Measurements from ENCODE around the gene EIF4ENIF1. TPM values are rescaled to one million over a fixed set of nuclear protein-coding genes. Genes with fewer than 3 reads are reported as not detected.

EIF4ENIF1 gene
- polyA plus RNA-seq, 1 donor from 2014 or later = 12.6 TPM

DNA sequence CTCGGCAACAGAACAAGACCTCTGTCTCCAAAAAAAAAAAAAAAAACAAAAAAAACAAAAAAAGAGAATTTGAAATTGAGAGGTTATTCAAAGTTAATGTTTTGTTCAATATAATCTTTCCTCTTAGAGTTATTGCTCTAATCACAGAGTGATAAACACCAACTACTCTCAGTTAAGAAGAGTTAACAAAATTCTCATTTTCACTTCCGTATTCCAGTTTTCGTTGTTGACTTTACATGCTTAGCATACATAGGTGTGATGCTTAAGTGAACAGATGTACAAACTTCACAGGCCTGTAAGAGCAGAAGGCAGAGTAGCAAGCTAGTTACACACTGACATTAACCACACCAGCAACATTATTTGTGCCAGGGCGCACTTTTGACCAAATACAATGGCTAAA lies 12.3 kb downstream of the EIF4ENIF1 start (continued):
- TF ChIP-seq, protein P1, sequence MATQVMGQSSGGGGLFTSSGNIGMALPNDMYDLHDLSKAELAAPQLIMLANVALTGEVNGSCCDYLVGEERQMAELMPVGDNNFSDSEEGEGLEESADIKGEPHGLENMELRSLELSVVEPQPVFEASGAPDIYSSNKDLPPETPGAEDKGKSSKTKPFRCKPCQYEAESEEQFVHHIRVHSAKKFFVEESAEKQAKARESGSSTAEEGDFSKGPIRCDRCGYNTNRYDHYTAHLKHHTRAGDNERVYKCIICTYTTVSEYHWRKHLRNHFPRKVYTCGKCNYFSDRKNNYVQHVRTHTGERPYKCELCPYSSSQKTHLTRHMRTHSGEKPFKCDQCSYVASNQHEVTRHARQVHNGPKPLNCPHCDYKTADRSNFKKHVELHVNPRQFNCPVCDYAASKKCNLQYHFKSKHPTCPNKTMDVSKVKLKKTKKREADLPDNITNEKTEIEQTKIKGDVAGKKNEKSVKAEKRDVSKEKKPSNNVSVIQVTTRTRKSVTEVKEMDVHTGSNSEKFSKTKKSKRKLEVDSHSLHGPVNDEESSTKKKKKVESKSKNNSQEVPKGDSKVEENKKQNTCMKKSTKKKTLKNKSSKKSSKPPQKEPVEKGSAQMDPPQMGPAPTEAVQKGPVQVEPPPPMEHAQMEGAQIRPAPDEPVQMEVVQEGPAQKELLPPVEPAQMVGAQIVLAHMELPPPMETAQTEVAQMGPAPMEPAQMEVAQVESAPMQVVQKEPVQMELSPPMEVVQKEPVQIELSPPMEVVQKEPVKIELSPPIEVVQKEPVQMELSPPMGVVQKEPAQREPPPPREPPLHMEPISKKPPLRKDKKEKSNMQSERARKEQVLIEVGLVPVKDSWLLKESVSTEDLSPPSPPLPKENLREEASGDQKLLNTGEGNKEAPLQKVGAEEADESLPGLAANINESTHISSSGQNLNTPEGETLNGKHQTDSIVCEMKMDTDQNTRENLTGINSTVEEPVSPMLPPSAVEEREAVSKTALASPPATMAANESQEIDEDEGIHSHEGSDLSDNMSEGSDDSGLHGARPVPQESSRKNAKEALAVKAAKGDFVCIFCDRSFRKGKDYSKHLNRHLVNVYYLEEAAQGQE (IDR thresholded peaks at IDR 0.05; ENCODE audit: borderline replicate concordance) = no peak
- TF ChIP-seq MXI1 (conservative IDR thresholded peaks at IDR 0.05; ENCODE audit: poor library complexity, severe bottlenecking) = no peak
- TF ChIP-seq POLR2AphosphoS5 (IDR thresholded peaks at IDR 0.05) = no peak

GRCh38 chr22:31475800-31476199 lies 13.8 kb downstream of the EIF4ENIF1 start:
- H3K36me3 ChIP-seq (ENCODE audit: insufficient read depth, low read length) = no peaks in the 10 kb centered on the region
- H3K27ac ChIP-seq (ENCODE audit: low read length) = no peak overlapping the region
- no peak overlapping the region for H3K4me3 ChIP-seq (ENCODE audit: low read length)
- H3K9me2 ChIP-seq (ENCODE audit: insufficient read depth, low read length) = no peaks in the 10 kb centered on the region
- H2AFZ ChIP-seq (ENCODE audit: low read depth, low read length) = no peak overlapping the region
- TF ChIP-seq POLR2AphosphoS5 (IDR thresholded peaks at IDR 0.05) = no peak
- H3F3A ChIP-seq (ENCODE audit: insufficient read depth, low read length, poor library complexity, severe bottlenecking) = no peaks in the 10 kb centered on the region
- peaks cover 23% of the 10 kb centered on the region for H3K79me2 ChIP-seq (replicated peaks; ENCODE audit: insufficient read depth, low read length)
- H3K9ac ChIP-seq (ENCODE audit: low read length) = no peak overlapping the region
- no peak overlapping the region for H3K4me2 ChIP-seq (ENCODE audit: low read length)
- no peaks in the 10 kb centered on the region for H3K27me3 ChIP-seq (ENCODE audit: insufficient read depth, low read depth, low read length)
- H4K20me1 ChIP-seq (ENCODE audit: insufficient read depth) = no peaks in the 10 kb centered on the region
- no peaks in the 10 kb centered on the region for H3K9me3 ChIP-seq (ENCODE audit: low read length)

GRCh38 chr22:31474743-31475142 lies 14.9 kb downstream of the EIF4ENIF1 start:
- no peak overlapping the region for H3K4me3 ChIP-seq (ENCODE audit: low read length)
- no peaks in the 10 kb centered on the region for H3K9me2 ChIP-seq (ENCODE audit: insufficient read depth, low read length)
- no peaks in the 10 kb centered on the region for H3K36me3 ChIP-seq (ENCODE audit: insufficient read depth, low read length)
- no peak overlapping the region for H3K9ac ChIP-seq (ENCODE audit: low read length)
- H3K79me2 ChIP-seq (replicated peaks; ENCODE audit: insufficient read depth, low read length) = peaks cover 18% of the 10 kb centered on the region
- TF ChIP-seq TAF1 (IDR thresholded peaks at IDR 0.05; ENCODE audit: low read depth) (no peak), EZH2 (IDR thresholded peaks at IDR 0.05; ENCODE audit: borderline replicate concordance, insufficient read depth, low read length, poor library complexity, severe bottlenecking) (no peak), EP300 (conservative IDR thresholded peaks at IDR 0.05; ENCODE audit: poor library complexity, severe bottlenecking) (no peak), RAD21 (conservative IDR thresholded peaks at IDR 0.05) (no peak), SMC3 (conservative IDR thresholded peaks at IDR 0.05; ENCODE audit: poor library complexity) (no peak), MXI1 (conservative IDR thresholded peaks at IDR 0.05; ENCODE audit: poor library complexity, severe bottlenecking) (no peak), POLR2AphosphoS5 (IDR thresholded peaks at IDR 0.05) (no peak)
- TF ChIP-seq, protein P2, sequence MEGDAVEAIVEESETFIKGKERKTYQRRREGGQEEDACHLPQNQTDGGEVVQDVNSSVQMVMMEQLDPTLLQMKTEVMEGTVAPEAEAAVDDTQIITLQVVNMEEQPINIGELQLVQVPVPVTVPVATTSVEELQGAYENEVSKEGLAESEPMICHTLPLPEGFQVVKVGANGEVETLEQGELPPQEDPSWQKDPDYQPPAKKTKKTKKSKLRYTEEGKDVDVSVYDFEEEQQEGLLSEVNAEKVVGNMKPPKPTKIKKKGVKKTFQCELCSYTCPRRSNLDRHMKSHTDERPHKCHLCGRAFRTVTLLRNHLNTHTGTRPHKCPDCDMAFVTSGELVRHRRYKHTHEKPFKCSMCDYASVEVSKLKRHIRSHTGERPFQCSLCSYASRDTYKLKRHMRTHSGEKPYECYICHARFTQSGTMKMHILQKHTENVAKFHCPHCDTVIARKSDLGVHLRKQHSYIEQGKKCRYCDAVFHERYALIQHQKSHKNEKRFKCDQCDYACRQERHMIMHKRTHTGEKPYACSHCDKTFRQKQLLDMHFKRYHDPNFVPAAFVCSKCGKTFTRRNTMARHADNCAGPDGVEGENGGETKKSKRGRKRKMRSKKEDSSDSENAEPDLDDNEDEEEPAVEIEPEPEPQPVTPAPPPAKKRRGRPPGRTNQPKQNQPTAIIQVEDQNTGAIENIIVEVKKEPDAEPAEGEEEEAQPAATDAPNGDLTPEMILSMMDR (IDR thresholded peaks at IDR 0.05; ENCODE audit: poor library complexity, severe bottlenecking) = no peak
- TF ChIP-seq, protein P1 (IDR thresholded peaks at IDR 0.05; ENCODE audit: borderline replicate concordance) = no peak
- no peak overlapping the region for H2AFZ ChIP-seq (ENCODE audit: low read depth, low read length)
- no peaks in the 10 kb centered on the region for H3K9me3 ChIP-seq (ENCODE audit: low read length)
- no peaks in the 10 kb centered on the region for H4K20me1 ChIP-seq (ENCODE audit: insufficient read depth)
- H3K27ac ChIP-seq (ENCODE audit: low read length) = no peak overlapping the region
- H3K4me2 ChIP-seq (ENCODE audit: low read length) = no peak overlapping the region
- H3F3A ChIP-seq (ENCODE audit: insufficient read depth, low read length, poor library complexity, severe bottlenecking) = no peaks in the 10 kb centered on the region
- no peaks in the 10 kb centered on the region for H3K27me3 ChIP-seq (ENCODE audit: insufficient read depth, low read depth, low read length)

Measured in neural cell (in vitro differentiated cells).